HepG2 (cell line): Measurements from ENCODE around the gene MAGI1. TPM values are rescaled to one million over a fixed set of nuclear protein-coding genes. Genes with fewer than 3 reads are reported as not detected.

Source experiments
- KAT7 ChIP-seq: IDR thresholded peaks from 2 replicates; pipeline ENCODE4 v1.6.1; 2018; ENCODE audit warnings: borderline replicate concordance, missing compliant biosample characterization
- KLF13 ChIP-seq: sonication (generic); formaldehyde crosslinking; IDR thresholded peaks from 2 replicates; pipeline ENCODE4 v1.4.0; 2020; ENCODE audit warnings: mild to moderate bottlenecking, missing genetic modification reagents
- RAD51 ChIP-seq: fragments of 450-650 bp; IDR thresholded peaks from 2 replicates; pipeline ENCODE4 v1.6.1; 2016; ENCODE audit warnings: borderline replicate concordance
- SMC3 ChIP-seq: IDR thresholded peaks from 2 replicates; pipeline ENCODE4 v1.6.1; 2011; ENCODE audit warnings: low read length, improper control_type of control experiment
- THAP11 ChIP-seq: IDR thresholded peaks from 2 replicates; pipeline ENCODE4 v1.6.1; 2016; ENCODE audit warnings: missing biosample characterization, missing genetic modification reagents
- XBP1 ChIP-seq: sonication (generic); formaldehyde crosslinking; IDR thresholded peaks from 2 replicates; pipeline ENCODE4 v1.5.0; 2020; ENCODE audit warnings: missing genetic modification reagents
- ZC3H13 ChIP-seq: sonication (generic); formaldehyde crosslinking; IDR thresholded peaks from 2 replicates; pipeline ENCODE4 v1.8.1; 2023; ENCODE audit warnings: mild to moderate bottlenecking, missing genetic modification reagents, moderate library complexity
- ZFX ChIP-seq: sonication (generic); formaldehyde crosslinking; IDR thresholded peaks from 2 replicates; pipeline ENCODE4 v1.4.0; 2020; ENCODE audit warnings: mild to moderate bottlenecking, low read depth, missing genetic modification reagents, moderate library complexity
- ZNF513 ChIP-seq: sonication (generic); formaldehyde crosslinking; conservative IDR thresholded peaks from 2 replicates; pipeline ENCODE4 v1.5.0; 2020; ENCODE audit warnings: missing genetic modification reagents
- ZNF766 ChIP-seq: sonication (generic); formaldehyde crosslinking; IDR thresholded peaks from 2 replicates; pipeline ENCODE4 v1.5.0; 2020; ENCODE audit warnings: missing genetic modification reagents, borderline replicate concordance
- ZNF782 ChIP-seq: sonication (generic); formaldehyde crosslinking; IDR thresholded peaks from 2 replicates; pipeline ENCODE4 v1.4.0; 2020; ENCODE audit warnings: missing genetic modification reagents, mild to moderate bottlenecking, borderline replicate concordance
- polyA plus RNA-seq, 8 experiments: library from polyadenylated mRNA; depleted of rRNA in 3 of 8; stranded (reverse) in 7 of 8; unstranded in 1 of 8; fragments of >200 nt; fragmentation: Illumina TruSeq in 4 of 8; extraction: Trizol in 4 of 8; gene quantifications; 2 replicates each; pipeline versions ENCODE4 v1.2.1 to v1.2.3, GENCODE V29; 2011 to 2016; ENCODE audit warnings: low read depth in 4 of 8, missing spikeins in 1 of 8, mixed read lengths in 1 of 8; ENCODE audit not compliant: insufficient read depth in 1 of 8
- total RNA-seq, 5 experiments: library from RNA; depleted of rRNA; stranded (reverse); fragments of >200 nt; fragmentation: Illumina TruSeq; extraction: Trizol; gene quantifications; 2 replicates each; pipeline ENCODE4 v1.2.3, GENCODE V29; 2016; ENCODE audit warnings: low read depth in 1 of 5
- TF ChIP-seq, protein P1 (sequence below): IDR thresholded peaks from 2 replicates; pipeline ENCODE4 v1.6.1; 2012; ENCODE audit warnings: low read length, improper control_type of control experiment
- TF ChIP-seq, protein P2 (sequence below): sonication (generic); formaldehyde crosslinking; IDR thresholded peaks from 2 replicates; pipeline ENCODE4 v1.8.1; 2023; ENCODE audit warnings: mild to moderate bottlenecking, missing genetic modification reagents
- TF ChIP-seq, protein P3 (sequence below): sonication (generic); formaldehyde crosslinking; IDR thresholded peaks from 2 replicates; pipeline ENCODE4 v1.5.0; 2020; ENCODE audit warnings: mild to moderate bottlenecking, missing genetic modification reagents, borderline replicate concordance
- TF ChIP-seq, protein P4 (sequence below): sonication (generic); formaldehyde crosslinking; IDR thresholded peaks from 2 replicates; pipeline ENCODE4 v1.4.0; 2020; ENCODE audit warnings: missing genetic modification reagents

MAGI1 gene
- total and polyA plus RNA-seq, 2 of the 13 experiments (the other 11 are each of a cell fraction or from before 2014, with no cell fraction given) = 22.2 to 26.0 TPM

- TF ChIP-seq, protein P1, sequence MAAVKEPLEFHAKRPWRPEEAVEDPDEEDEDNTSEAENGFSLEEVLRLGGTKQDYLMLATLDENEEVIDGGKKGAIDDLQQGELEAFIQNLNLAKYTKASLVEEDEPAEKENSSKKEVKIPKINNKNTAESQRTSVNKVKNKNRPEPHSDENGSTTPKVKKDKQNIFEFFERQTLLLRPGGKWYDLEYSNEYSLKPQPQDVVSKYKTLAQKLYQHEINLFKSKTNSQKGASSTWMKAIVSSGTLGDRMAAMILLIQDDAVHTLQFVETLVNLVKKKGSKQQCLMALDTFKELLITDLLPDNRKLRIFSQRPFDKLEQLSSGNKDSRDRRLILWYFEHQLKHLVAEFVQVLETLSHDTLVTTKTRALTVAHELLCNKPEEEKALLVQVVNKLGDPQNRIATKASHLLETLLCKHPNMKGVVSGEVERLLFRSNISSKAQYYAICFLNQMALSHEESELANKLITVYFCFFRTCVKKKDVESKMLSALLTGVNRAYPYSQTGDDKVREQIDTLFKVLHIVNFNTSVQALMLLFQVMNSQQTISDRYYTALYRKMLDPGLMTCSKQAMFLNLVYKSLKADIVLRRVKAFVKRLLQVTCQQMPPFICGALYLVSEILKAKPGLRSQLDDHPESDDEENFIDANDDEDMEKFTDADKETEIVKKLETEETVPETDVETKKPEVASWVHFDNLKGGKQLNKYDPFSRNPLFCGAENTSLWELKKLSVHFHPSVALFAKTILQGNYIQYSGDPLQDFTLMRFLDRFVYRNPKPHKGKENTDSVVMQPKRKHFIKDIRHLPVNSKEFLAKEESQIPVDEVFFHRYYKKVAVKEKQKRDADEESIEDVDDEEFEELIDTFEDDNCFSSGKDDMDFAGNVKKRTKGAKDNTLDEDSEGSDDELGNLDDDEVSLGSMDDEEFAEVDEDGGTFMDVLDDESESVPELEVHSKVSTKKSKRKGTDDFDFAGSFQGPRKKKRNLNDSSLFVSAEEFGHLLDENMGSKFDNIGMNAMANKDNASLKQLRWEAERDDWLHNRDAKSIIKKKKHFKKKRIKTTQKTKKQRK = no peak
- TF ChIP-seq XBP1 (CRISPR knock-in tag) (no peak), SMC3 (no peak), THAP11 (CRISPR knock-in tag) (peak; percentile 42; the same call in 1 of the 2 replicates), KAT7 (CRISPR knock-in tag) (no peak), KLF13 (CRISPR knock-in tag) (no peak), ZC3H13 (CRISPR knock-in tag) (no peak), ZNF782 (CRISPR knock-in tag) (no peak), ZNF513 (CRISPR knock-in tag) (no peak), ZNF766 (CRISPR knock-in tag) (no peak), ZFX (CRISPR knock-in tag) (peak; percentile 52), RAD51 (no peak)
- TF ChIP-seq, protein P2, sequence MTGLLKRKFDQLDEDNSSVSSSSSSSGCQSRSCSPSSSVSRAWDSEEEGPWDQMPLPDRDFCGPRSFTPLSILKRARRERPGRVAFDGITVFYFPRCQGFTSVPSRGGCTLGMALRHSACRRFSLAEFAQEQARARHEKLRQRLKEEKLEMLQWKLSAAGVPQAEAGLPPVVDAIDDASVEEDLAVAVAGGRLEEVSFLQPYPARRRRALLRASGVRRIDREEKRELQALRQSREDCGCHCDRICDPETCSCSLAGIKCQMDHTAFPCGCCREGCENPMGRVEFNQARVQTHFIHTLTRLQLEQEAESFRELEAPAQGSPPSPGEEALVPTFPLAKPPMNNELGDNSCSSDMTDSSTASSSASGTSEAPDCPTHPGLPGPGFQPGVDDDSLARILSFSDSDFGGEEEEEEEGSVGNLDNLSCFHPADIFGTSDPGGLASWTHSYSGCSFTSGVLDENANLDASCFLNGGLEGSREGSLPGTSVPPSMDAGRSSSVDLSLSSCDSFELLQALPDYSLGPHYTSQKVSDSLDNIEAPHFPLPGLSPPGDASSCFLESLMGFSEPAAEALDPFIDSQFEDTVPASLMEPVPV (CRISPR knock-in tag) = no peak
- TF ChIP-seq, protein P3, sequence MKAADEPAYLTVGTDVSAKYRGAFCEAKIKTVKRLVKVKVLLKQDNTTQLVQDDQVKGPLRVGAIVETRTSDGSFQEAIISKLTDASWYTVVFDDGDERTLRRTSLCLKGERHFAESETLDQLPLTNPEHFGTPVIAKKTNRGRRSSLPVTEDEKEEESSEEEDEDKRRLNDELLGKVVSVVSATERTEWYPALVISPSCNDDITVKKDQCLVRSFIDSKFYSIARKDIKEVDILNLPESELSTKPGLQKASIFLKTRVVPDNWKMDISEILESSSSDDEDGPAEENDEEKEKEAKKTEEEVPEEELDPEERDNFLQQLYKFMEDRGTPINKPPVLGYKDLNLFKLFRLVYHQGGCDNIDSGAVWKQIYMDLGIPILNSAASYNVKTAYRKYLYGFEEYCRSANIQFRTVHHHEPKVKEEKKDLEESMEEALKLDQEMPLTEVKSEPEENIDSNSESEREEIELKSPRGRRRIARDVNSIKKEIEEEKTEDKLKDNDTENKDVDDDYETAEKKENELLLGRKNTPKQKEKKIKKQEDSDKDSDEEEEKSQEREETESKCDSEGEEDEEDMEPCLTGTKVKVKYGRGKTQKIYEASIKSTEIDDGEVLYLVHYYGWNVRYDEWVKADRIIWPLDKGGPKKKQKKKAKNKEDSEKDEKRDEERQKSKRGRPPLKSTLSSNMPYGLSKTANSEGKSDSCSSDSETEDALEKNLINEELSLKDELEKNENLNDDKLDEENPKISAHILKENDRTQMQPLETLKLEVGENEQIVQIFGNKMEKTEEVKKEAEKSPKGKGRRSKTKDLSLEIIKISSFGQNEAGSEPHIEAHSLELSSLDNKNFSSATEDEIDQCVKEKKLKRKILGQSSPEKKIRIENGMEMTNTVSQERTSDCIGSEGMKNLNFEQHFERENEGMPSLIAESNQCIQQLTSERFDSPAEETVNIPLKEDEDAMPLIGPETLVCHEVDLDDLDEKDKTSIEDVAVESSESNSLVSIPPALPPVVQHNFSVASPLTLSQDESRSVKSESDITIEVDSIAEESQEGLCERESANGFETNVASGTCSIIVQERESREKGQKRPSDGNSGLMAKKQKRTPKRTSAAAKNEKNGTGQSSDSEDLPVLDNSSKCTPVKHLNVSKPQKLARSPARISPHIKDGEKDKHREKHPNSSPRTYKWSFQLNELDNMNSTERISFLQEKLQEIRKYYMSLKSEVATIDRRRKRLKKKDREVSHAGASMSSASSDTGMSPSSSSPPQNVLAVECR (CRISPR knock-in tag) = peak; percentile 21; the same call in 1 of the 2 replicates
- TF ChIP-seq, protein P4, sequence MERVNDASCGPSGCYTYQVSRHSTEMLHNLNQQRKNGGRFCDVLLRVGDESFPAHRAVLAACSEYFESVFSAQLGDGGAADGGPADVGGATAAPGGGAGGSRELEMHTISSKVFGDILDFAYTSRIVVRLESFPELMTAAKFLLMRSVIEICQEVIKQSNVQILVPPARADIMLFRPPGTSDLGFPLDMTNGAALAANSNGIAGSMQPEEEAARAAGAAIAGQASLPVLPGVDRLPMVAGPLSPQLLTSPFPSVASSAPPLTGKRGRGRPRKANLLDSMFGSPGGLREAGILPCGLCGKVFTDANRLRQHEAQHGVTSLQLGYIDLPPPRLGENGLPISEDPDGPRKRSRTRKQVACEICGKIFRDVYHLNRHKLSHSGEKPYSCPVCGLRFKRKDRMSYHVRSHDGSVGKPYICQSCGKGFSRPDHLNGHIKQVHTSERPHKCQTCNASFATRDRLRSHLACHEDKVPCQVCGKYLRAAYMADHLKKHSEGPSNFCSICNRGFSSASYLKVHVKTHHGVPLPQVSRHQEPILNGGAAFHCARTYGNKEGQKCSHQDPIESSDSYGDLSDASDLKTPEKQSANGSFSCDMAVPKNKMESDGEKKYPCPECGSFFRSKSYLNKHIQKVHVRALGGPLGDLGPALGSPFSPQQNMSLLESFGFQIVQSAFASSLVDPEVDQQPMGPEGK (CRISPR knock-in tag) = no peak
Observed at GRCh38 chr3:65953881-65954733, 84.6 kb downstream of the MAGI1 start (continued).
